Fibroblast of pulmonary artery (primary cell): ENCODE data around the gene ANO6.

Experiments used
- DNase-seq: peaks from one replicate; pipeline ENCODE4 v3.0.0-alpha.2; 2010; ENCODE audit warnings: low read depth
- H3K4me3 ChIP-seq: replicated peaks from 2 replicates; pipeline ENCODE4 v1.5.1; 2011; ENCODE audit warnings: low read depth, mild to moderate bottlenecking, control low read depth, low read length, moderate library complexity
- CTCF ChIP-seq: IDR thresholded peaks from 2 replicates; pipeline ENCODE4 v1.5.1; 2011; ENCODE audit warnings: mild to moderate bottlenecking, control low read depth, low read length, inconsistent platforms; ENCODE audit errors: missing control alignments

ANO6 gene

DNA sequence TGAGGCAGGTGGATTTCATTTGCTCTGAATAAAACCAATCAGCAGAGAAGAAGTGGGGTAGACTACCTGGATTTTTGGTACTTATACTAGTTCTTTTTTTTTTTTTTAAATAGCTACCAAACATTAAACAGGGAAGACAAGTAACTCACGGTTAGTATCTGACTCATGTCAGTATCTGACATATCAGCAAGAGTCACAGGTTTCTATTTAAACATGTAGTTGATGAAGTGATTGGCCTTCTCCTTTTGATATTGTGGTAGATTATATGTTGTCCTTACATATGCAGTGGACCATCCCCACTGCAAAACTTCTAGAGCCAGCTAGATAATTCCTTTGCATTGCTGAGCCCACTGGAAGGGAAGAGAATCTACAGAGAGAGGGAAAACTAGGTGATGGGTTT lies 208.0 kb downstream of the ANO6 start:
- no peak for TF ChIP-seq CTCF
- no peak for DNase-seq
- no peak overlapping the region for H3K4me3 ChIP-seq

DNA sequence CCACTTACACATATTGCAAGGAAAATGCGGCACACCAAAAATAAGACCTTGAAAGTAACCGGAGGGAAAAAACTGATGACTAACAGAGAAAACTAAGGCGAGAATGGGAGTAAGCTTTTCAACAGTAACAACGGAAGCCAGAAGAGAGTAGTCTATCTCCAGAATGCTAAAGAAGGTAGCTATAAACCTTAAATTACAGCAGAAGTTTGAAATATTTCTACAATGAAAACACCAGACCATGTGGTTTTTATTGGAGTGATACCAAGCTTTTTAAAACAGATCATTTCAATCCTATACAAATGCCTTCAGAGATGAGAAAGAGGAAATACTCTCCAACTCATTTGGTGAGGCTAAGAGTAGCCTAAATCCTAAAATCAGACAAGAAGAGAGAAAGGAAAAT lies 209.5 kb downstream of the ANO6 start:
- TF ChIP-seq CTCF, result no peak
- peak; percentile 34 for DNase-seq
- no peak overlapping the region for H3K4me3 ChIP-seq

DNA sequence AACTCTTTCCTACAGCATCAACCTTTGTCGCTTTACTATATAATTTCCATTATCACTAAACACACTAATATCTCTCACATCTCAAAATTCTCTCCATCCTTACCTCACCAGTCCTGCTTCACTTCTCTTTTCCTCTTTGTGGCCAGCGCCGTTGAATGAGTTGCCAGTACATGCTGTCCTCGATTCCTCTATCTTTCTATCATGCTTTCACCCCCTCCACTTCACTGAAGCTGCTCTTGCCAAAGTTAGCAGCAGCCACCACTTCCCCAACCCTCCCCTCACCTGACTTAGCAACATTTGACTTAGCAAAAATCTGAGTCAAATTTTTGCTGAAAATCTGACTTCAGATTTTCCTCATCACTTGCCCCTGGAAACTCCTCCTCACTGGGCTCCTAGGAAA lies 210.4 kb downstream of the ANO6 start:
- no peak for DNase-seq
- no peak overlapping the region for H3K4me3 ChIP-seq
- TF ChIP-seq CTCF, result no peak

- TF ChIP-seq CTCF, result no peak
- no peak overlapping the region for H3K4me3 ChIP-seq
- DNase-seq, result no peak
These were observed 211.1 kb downstream of the ANO6 start for GRCh38 chr12:45427042-45427441.

DNA sequence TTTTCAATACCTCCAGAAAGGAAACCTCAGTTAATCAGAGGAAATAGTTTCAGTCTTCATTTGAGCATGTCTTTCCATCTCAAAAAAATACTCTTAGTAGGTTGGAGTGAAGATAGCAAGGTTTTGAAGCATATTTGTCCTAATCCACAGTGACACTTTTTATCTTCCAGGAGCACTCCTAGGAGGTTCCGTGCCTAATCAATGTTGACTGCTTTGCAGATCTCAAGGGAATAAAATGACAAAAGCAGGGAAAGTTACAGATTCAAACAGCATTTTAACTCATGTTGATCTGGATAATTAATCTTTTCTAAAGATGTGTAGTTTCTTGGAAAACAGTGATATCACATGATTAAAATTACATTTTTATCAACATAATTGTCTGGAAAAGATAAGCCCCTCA lies 213.9 kb downstream of the ANO6 start:
- no peak for TF ChIP-seq CTCF
- no peak overlapping the region for H3K4me3 ChIP-seq
- no peak for DNase-seq

- no peak for TF ChIP-seq CTCF
- DNase-seq, result peak; percentile 14
- no peak overlapping the region for H3K4me3 ChIP-seq
These were observed 215.2 kb downstream of the ANO6 start for GRCh38 chr12:45431126-45431525.

DNA sequence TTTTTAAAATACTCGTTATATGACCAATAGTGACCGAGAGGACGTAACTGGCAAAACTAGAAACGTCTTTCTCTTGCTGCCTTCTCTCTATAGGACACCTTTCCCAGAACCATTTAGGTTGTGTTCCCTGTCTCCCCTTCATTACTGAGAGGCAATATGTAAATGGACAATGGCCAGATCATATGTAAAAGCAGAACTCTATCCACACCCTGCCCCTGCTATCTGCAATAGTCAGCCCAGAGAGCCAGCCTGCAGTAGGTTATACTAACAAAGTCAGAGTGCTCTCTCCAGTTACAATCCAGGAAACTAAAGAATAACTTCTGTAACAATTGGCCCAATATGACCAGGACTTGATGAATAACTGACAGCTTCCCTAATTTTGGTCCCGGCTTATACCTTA lies 216.8 kb downstream of the ANO6 start:
- H3K4me3 ChIP-seq, result no peak overlapping the region
- TF ChIP-seq CTCF, result no peak
- no peak for DNase-seq
